GM12865 (cell line): Measurements from ENCODE around the gene ACIN1.

Source experiments
- DNase-seq: peaks from one replicate; pipeline ENCODE4 v3.0.0; 2010; ENCODE audit warnings: low read depth
- H3K4me3 ChIP-seq: 2 replicates; pipeline ENCODE4 v1.5.1; 2011; ENCODE audit warnings: mild to moderate bottlenecking, low read depth, low read length, control low read depth
- CTCF ChIP-seq: IDR thresholded peaks from 2 replicates; pipeline ENCODE4 v1.5.1; 2011; ENCODE audit warnings: low read length, control low read depth, low read depth, inconsistent platforms; ENCODE audit not compliant: insufficient read depth; ENCODE audit errors: missing control alignments

Gene ACIN1

GRCh38 chr14:23028799-23029198, 66.1 kb downstream of the ACIN1 start:
- no peak for TF ChIP-seq CTCF
- DNase-seq: no peak

GRCh38 chr14:23025151-23025814, 69.7 kb downstream of the ACIN1 start:
- no peak for TF ChIP-seq CTCF
- no peak for DNase-seq
- no peak overlapping the region for H3K4me3 ChIP-seq

More at GRCh38 chr14:23028799-23029198, 66.1 kb downstream of the ACIN1 start:
- H3K4me3 ChIP-seq: no peak overlapping the region

GRCh38 chr14:23024612-23025075, 70.3 kb downstream of the ACIN1 start:
- no peak for DNase-seq
- H3K4me3 ChIP-seq: no peak overlapping the region
- no peak for TF ChIP-seq CTCF

GRCh38 chr14:23023795-23024152, 71.2 kb downstream of the ACIN1 start:
- H3K4me3 ChIP-seq: no peak overlapping the region
- no peak for TF ChIP-seq CTCF
- DNase-seq: no peak

DNA sequence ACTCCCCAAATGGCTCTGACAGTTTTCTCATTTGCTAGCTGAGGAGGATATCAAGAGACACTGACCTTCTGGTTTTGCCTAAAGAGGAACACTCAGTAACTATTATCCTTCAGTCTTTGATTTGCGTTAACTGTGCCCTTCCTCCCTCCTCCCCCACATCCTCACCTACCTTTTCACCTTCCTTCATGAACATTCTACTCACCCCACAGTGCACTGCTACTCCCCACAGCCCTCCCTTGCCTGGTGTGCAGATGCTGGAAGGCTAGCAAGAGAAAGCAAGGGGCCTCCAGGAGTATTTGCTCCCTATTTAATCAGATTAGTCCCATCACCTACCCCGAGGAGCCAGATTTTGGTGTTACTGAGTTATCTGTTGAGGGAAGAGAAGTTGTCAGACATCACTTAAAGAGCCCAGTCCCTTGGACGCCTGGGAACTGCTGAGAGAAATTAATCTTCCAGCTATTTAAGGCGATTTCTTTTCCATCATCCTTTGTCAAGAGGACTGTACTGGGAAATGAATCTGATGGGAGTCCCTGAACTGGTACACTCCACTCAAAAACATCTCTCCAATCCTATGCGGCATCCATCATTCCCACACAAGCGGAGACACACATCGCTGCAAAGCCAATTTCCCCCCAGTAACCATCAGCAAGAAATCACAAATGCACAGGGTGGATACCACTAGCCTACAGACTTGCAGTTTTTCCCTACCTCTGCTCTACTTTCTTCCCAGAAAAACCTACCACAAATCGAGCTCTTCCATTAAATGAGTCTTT, 71.7 kb downstream of the ACIN1 start:
- no peak overlapping the region for H3K4me3 ChIP-seq
- no peak for TF ChIP-seq CTCF
- no peak for DNase-seq

GRCh38 chr14:23021889-23022442, 73.0 kb downstream of the ACIN1 start:
- H3K4me3 ChIP-seq: no peak overlapping the region
- DNase-seq: no peak
- no peak for TF ChIP-seq CTCF
